Putamen (tissue), 1 donor: ENCODE data around the gene PIK3CG.
A peak's percentile ranks its signal among the peaks of the same experiment; 100 is the strongest.

ENCODE experiments used
- DNase-seq: peaks from one replicate; pipeline ENCODE4 v3.0.0-alpha.2; 2016; ENCODE audit warnings: low spot score

The PIK3CG gene

DNA sequence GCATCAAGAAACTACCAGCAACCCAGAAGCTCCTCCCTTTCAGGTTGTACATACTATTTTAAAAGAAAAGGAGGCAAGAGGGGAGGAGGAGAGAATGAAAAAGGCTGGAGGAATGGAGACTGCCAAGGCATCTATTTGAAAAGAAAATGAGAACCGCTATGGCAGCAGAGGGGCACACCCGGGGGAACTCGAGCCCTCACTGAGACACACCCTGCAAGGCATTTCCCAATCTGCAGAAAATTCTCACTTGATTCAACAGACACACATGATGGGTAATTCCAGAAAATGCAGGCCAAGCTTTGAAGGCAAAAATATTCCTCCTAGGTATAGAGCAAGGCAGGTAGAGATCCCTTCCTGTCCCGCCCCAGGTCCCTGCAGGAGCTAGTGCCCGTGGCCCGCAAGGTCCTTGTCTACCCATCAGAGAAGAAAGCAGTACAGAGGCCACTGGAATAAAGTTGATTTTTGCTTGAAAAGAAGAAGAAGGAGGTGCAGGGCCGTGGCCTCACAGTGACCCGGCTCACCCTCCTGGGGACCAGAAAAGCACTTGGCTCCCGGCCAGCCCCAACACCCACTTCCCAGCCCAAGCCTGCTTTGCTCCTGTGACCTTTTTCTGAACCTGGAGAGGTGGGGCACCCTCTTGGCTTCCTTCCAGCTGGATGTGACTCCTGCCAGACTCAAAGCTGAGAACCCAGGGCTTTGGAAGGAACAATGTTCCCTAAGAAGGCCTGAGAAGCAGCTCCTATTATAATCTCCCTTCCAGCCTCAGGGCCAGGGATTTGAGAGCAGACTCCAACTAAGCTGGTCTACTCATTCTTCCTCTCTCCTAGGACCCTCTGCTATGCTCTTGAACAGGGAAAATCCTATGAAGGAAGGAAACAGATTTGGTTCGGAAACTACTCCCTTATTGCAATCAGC is 6.2 kb upstream of the PIK3CG start:
- no peak for DNase-seq

DNA sequence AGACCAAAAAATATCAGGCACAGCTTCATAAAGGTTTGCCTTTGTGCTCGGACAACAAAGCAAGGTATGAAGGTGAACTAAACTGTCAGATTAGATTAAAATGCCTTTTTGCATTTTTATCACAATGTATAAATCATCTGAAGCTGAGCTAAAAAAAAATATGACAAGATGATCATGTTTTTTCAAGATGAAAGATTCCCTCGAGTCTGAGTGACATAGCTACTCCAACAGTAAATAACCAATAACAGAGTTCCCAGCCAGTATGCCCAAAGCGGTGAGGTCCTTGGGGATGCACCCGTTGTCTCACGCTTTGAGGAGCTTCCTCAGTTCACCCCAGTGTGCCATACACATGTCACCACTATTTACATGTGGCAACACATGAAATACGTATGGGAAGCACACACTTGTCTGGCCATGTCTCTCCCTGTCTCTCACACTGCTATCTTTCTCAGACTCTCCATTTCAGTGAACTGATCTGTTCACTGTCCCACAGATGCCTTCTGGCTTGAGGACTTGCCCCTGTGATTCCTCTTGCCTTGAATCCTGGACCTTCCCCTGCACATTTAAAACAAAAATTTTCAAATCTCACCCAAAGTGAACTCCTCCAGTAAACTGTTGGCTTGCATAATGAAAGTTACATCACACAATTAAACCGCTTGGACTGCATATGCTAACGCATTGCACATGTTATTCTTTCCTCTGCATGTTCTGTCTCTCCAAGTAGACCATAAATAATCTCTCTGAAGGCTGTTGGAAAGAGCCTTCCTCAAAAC is 2.6 kb upstream of the PIK3CG start:
- no peak for DNase-seq

DNA sequence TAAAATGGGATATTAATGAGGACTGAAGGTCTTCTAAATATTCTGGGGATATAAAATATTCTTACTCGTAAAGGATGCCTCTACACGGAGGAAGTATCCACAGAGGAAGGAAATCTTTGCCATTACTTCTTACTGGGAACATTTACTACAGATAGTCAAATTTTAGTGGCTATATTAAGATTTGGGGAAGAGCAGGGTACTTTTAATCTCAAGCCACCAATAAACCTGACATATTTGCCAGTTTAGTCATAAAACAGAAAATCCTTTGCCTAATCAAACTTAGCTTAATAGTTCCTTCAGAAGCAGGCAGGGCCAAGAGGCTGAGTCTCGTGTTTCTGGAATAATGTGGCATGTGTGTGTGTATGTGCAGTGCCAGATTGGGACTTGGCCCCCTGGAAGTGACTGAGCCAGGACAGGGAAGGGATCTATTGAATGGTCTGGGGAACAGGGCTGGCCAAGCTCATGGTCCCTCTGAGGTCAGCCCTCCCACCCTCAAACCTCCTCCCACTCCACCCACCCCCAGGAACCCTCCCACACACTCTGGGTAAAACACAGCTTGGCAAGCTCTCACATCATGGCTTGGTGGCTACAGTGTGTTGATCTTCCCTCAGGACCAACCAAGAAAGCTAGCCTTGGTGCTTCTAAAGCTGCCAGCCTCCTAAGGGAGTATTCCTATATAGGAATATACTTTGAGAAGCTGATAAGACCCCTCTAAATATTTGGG is 1.6 kb upstream of the PIK3CG start:
- DNase-seq: no peak

DNA sequence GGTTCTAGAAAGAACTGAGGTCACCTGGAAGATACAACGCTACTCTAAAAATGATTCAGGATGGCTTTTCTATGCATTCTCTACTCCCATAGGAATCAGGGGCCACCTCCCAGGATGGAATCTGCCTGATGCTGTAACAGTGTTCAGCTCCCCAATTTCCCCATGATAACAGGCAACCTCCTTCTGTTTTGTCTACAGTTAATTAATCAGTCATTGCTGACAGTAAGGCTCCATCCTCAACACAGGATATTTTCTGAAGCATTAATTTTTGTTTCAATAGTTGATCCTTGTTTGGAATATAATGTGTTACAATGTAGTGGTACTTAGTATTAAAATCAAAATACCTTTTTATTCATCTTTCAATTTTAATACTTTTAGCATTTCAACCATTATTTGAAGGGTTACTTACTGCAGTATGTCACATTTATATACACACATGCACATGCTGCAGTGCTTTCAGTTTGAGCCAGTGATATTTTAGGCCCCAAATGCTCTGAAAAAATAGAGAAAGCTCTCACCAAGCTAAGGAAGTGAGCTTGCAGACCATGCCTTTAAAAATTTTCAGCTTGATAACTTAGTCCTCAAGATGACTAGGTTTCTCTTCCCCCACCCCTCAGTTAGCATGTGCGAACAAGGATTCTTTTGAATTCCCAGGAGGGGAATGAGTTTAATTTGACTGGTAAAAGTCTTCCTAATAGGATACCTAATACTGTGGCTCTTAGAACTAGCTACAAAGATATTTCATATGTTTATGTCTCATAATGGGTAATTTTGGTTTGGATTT is 592 bp upstream of the PIK3CG start:
- DNase-seq: no peak

DNA sequence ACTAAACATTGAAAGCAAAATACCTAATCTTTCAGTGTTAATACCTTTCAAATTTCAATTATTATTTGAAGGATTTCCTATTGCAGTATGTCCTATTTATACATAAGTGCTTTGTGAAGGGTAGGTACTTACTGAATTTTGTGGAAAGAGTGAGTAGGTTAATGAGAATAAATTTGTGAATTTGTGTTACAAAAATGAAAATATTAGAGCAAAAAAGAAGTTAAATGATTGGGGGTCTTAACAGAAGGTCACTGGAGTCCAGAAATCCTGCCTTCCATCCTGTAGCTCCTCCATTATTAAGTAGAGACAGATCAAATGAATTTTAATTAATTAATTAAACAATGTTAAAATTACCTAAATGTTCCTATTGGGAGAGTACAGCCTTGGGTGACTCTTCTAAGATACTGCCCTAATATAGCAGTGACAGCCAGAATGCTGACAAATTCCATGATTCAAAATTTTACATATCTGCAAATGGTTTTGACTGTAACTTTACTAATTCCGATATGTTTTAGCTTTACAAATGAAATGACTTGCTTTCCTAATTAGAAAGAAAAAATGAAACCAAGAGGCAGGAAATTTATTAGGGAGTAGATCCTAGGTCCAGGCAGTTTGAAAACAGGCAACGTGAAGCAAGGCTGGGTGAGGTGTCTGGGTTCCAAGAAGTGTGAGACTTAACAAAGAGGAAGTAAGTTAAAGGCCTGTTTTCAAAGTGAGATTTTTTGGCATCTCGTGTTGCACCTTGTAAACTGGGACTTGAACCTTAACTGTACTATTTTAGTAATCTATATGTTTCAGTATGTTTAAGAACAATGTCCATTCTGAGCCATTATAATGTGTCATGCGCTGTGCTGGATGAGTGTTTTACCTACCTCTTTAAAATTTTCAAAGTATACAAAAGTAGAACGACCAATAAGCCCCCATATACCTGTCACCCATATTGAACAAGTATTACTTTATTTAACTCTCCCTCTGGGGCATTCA is 1.5 kb downstream of the PIK3CG start:
- no peak for DNase-seq

DNA sequence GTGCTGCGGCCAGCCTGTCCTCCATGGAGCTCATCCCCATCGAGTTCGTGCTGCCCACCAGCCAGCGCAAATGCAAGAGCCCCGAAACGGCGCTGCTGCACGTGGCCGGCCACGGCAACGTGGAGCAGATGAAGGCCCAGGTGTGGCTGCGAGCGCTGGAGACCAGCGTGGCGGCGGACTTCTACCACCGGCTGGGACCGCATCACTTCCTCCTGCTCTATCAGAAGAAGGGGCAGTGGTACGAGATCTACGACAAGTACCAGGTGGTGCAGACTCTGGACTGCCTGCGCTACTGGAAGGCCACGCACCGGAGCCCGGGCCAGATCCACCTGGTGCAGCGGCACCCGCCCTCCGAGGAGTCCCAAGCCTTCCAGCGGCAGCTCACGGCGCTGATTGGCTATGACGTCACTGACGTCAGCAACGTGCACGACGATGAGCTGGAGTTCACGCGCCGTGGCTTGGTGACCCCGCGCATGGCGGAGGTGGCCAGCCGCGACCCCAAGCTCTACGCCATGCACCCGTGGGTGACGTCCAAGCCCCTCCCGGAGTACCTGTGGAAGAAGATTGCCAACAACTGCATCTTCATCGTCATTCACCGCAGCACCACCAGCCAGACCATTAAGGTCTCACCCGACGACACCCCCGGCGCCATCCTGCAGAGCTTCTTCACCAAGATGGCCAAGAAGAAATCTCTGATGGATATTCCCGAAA is 2.7 kb downstream of the PIK3CG start:
- DNase-seq: no peak

DNA sequence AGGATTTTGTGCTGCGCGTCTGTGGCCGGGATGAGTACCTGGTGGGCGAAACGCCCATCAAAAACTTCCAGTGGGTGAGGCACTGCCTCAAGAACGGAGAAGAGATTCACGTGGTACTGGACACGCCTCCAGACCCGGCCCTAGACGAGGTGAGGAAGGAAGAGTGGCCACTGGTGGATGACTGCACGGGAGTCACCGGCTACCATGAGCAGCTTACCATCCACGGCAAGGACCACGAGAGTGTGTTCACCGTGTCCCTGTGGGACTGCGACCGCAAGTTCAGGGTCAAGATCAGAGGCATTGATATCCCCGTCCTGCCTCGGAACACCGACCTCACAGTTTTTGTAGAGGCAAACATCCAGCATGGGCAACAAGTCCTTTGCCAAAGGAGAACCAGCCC is 3.3 kb downstream of the PIK3CG start:
- DNase-seq: no peak

DNA sequence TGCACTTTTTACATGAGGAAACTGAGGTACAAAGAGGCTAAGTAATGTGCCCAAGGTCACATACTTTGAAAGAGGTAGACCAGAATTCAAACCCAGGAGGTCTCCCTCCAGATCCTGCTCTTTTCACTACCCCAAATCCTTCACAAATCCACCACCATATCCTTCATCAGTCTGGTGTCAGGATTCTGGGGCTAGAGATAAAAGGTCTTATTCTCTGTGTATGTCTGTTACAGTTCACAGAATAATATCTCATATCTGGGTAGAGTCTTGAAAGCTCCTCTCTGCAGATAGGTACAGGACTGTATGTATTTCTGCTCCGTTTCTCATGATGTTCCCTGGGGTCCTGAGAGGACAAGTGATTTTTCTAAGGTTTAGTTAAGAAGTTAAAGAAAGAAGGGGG is 4.9 kb downstream of the PIK3CG start:
- no peak for DNase-seq

DNA sequence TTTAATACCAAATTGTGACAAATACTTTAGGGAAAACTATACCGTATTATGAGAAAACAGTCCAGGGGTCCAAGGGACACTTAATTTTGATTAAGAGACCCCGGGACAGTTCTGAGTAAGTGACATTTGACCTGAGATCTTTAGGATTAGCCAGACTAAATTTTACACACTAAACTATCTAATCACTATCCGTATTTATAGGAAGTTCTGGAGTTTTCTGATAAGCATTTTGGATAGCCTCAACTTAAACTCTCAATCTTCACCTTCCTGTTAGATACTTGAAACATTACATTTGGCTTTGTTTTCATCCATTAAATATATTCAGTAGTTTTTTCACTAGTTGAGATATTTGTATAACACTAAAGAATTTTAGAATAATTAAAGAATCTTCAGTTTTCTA is 5.4 kb downstream of the PIK3CG start:
- no peak for DNase-seq

DNA sequence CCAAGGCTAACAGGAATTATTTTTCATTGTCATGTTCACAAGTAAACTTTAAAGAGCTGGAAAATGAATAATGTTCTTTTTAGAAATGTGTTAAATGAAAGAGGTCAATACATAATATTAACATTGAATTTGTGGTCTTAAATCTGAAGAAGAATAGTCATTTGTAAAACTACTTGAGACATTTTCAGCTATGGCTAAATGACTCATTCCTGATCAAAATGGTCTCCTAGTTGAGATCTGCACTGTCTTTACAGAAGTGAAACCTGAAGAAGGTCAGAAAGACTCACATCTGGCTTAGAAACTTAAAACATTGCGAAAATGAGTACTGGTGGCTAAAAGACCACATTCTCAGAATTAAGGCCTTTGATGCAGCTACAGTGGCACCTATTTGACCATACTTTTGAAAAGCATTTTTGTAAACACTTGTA is 5.9 kb downstream of the PIK3CG start:
- no peak for DNase-seq

DNA sequence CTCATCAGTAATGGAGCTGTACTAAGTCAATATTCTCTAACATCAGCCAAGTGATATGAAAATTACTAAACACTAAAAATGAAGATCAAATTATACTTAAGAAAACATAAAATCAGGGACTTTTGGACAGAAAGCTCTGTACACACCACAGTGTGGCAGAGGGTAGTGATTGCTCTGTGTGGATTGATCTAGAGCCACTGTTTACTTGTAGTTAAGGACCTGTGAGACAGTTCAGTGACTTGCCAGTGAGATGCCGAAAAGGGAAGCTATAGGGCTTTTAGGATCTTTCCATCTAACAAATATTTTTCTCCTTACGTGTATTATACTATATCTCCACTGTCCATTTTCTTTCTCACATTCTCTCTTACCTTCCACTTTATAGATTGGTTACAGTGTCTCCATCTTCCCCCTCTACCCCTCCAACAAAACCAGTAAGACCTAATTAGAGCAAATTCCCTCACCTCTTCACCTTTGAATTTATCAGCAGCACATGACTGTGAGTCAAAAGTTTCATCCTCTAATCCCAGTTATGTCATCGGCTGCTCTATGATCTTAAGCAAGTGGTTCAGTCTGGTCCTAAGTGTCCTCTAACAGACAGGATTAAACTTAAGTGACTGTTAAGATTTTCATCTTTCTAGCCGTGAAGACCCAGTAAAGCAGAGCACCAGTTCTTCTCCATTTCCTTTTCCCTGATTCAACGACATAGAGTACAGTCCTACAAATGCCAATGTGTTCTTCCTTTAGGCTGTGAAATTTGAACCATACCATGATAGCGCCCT is 6.9 kb downstream of the PIK3CG start:
- DNase-seq: no peak

DNA sequence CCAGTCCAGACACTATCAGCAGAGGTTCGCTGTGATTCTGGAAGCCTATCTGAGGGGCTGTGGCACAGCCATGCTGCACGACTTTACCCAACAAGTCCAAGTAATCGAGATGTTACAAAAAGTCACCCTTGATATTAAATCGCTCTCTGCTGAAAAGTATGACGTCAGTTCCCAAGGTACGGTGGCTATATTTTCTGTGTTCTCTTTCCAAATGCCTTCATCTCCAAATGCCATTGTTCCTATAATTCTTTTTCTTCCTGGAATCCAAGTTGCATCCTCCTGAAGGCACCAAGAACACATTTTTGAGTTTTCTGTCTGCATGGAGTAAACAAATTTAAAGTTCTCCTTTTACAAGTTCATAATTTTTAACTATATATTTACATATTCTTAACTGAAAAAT is 7.7 kb downstream of the PIK3CG start:
- no peak for DNase-seq

DNA sequence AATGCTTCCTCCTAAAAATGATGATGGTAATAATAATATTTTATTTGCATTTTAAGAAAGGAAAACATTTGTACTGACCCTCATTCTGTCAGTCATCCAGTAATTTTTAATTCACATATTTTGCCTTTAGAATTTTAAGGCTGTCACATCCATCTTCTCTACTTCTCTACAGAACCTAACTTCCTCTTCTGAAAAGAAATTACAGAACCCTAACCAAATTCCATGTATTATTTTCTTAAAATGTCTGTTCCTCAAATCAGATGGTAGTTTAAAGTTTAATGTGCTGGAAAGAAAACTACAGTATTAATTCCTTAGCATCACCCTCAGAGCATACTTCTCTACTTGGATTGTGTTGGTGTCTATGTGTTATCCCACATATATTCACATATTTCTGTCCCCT is 9.0 kb downstream of the PIK3CG start:
- no peak for DNase-seq

DNA sequence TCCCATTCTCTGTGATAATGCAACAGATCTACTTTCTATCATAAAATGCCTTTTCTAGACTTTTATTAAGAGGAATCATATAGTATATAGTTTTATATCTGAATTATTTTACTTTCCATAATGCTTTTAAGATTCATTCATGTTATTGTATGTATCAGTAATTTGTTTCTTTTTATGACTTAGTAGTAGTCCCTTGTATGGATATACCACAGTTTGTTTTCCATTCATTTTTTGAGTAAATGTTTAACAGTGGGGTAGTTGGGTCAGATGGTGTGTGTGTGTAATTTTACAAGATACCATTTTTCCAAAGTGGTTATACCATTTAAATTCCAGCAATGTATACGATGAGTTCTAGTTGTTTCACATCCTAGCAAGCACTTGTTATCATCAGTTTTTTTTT is 10.4 kb downstream of the PIK3CG start:
- no peak for DNase-seq

DNA sequence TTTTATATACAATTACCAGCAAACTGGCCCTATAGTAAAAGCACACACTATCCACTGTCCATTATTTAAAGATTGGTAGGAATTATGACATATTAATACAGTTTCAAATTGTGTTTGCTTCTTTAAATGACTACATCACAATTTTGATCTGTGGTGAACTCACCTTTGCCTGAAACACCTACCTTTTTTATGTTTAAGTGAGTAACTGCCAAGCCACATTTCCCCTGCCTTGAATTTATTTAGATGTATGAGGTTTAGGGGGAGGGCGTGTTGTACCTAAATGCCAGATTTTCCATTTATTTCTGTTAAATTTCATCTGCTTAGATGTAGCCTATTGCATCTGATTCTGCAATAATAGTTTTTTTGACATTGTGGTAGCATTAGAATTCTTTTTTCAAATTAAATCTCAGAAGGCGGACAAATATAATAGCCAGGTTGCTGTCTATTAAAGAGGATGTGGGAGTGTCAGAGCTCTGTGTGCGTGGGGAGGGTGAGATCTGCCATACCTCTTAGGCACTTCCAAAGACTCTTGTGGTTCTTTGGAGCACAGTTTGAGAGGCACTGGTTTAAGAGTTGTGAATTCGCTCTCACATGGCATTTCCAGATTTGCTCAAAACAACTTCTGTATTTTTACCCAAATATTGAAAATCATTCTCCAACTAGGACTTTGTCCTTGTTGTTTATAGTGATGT is 13.8 kb downstream of the PIK3CG start:
- DNase-seq: peak; percentile 68

DNA sequence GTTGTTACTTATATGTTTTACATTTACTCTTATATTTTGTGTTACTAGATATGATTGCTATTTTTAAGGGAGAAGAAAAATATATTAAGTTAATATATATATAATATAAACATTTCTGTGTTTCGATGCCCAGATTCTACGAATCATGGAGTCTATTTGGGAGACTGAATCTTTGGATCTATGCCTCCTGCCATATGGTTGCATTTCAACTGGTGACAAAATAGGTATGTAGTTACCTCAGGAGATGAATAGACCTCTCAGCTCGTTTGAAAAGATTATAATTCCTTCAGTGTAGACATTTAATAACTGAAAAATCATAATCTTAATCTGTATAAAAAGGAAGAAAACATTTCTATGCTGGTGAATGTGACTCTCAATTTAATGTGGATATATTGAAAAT is 16.9 kb downstream of the PIK3CG start:
- DNase-seq: no peak

DNA sequence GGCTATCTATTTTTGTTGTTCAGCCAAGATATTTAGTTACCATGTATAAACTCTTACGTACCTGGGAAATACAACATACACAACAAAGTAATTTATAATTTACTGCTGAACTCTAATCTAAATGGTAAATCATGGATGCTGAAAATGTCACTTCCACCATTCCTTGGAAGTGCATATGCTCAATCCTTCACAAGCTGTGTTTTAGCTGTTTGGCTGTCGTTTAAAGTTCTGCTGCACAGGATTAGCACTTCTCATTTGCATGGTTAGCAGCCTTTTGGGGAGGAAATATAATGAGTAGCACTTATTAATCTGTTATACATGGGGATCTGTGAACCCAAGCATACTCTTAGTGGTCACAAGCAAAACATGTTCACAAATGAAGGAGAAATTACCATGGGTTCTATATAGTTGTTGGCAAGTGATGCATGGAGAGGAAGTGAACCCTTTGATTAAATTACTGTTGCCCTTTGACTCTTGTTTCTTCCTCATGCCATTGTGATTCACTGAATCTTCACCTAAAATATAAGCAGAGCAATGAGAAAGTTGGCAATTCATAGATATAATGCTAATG is 18.5 kb downstream of the PIK3CG start:
- DNase-seq: no peak

DNA sequence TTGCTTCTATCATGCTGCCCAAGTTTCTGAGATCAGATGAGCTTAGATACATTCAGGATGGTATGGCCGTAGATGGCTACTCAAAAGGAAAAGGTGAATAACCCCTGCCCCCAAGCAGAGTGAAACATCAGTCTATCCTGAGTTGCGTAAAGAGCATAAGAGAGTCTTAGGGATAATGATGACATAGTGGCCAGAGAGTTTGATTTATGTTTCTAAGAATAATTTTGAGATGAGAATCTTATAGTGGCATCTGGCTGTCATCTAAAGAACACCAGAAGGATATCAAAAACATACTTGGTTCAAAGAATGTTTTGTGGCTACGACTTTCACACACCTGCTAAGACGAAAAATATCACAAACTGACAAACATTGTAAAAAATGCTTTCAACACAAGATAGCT is 20.6 kb downstream of the PIK3CG start:
- no peak for DNase-seq
